Progenitor cell of endocrine pancreas (in vitro differentiated cells): ENCODE measurements around the gene ASB18. TPM values are rescaled to one million over a fixed set of nuclear protein-coding genes. Genes with fewer than 3 reads are reported as not detected.

Experiments
- DNase-seq: peaks from one replicate; pipeline ENCODE4 v3.0.0; 2021; ENCODE audit warnings: low spot score; ENCODE audit not compliant: unreplicated experiment
- H3K27ac Mint-ChIP-seq: 2 replicates; pipeline ENCODE4 v1.8.0; 2021; ENCODE audit warnings: mild to moderate bottlenecking, moderate library complexity, mixed read lengths
- H3K27me3 Mint-ChIP-seq: 2 replicates; pipeline ENCODE4 v1.8.0; 2021; ENCODE audit warnings: mixed read lengths
- H3K36me3 Mint-ChIP-seq: 2 replicates; pipeline ENCODE4 v1.8.0; 2022; ENCODE audit warnings: mixed read lengths; ENCODE audit not compliant: insufficient read depth
- H3K4me1 Mint-ChIP-seq: 2 replicates; pipeline ENCODE4 v1.8.0; 2021; ENCODE audit warnings: low read depth, mixed read lengths
- H3K4me3 Mint-ChIP-seq: 2 replicates; pipeline ENCODE4 v1.8.0; 2021; ENCODE audit warnings: low read depth, mild to moderate bottlenecking, moderate library complexity, mixed read lengths
- H3K9me3 Mint-ChIP-seq: 2 replicates; pipeline ENCODE4 v1.8.0; 2021; ENCODE audit warnings: low read depth, mixed read lengths
- CTCF ChIP-seq: fragments of 200-600 bp; sonication (generic); IDR thresholded peaks from one replicate; pipeline ENCODE4 v1.5.0; 2021; ENCODE audit warnings: antibody characterized with exemption, mild to moderate bottlenecking; ENCODE audit not compliant: unreplicated experiment
- long read RNA-seq: library from polyadenylated mRNA; unstranded; transcript quantifications from one replicate; pipeline ENCODE4 v2.0.0, GENCODE V29; 2020
- total RNA-seq: library from RNA; stranded (reverse); gene quantifications from 2 replicates; pipeline ENCODE4 v1.2.1, GENCODE V29; 2021

The ASB18 gene
- total RNA-seq = not detected in 2 replicates
- long read RNA-seq = 0 reads

GRCh38 chr2:236264256-236264655 is at the start of gene ASB18:
Gene ASB18 (minus strand): TSS chr2:236264406. CDS start chr2:236264345, 61 bp downstream.
- Mint-ChIP-seq H3K27ac (no peak within 1 kb of the TSS), H3K4me1 (no peaks in the 10 kb centered on the region), H3K9me3 (peaks cover 5% of the 10 kb centered on the region), H3K27me3 (peaks cover 34% of the 10 kb centered on the region), H3K36me3 (no peaks in the 10 kb centered on the region), H3K4me3 (no peak within 1 kb of the TSS)
- DNase-seq = no peak
- no peak for TF ChIP-seq CTCF

- Mint-ChIP-seq H3K27ac (no peak overlapping the region), H3K4me3 (no peak overlapping the region), H3K36me3 (peaks cover 10% of the 10 kb centered on the region), H3K9me3 (peaks cover 9% of the 10 kb centered on the region), H3K27me3 (peaks cover 3% of the 10 kb centered on the region), H3K4me1 (no peaks in the 10 kb centered on the region)
- no peak for TF ChIP-seq CTCF
- no peak for DNase-seq
Measured at GRCh38 chr2:236311286-236311685, 47.1 kb upstream of the ASB18 start.

GRCh38 chr2:236309669-236310029 is 45.4 kb upstream of the ASB18 start:
- TF ChIP-seq CTCF = peak; percentile 78
- Mint-ChIP-seq H3K4me1 (no peaks in the 10 kb centered on the region), H3K27me3 (peaks cover 3% of the 10 kb centered on the region), H3K27ac (no peak overlapping the region), H3K4me3 (no peak overlapping the region), H3K9me3 (peaks cover 9% of the 10 kb centered on the region), H3K36me3 (peaks cover 10% of the 10 kb centered on the region)
- peak; percentile 22 for DNase-seq

GRCh38 chr2:236308855-236309668 is 44.9 kb upstream of the ASB18 start:
- peaks cover 7% of the 10 kb centered on the region for H3K36me3 Mint-ChIP-seq
- peaks cover 3% of the 10 kb centered on the region for H3K27me3 Mint-ChIP-seq
- no peak for TF ChIP-seq CTCF
- no peak for DNase-seq
- H3K4me3 Mint-ChIP-seq = no peak overlapping the region
- H3K9me3 Mint-ChIP-seq = peaks cover 6% of the 10 kb centered on the region
- no peaks in the 10 kb centered on the region for H3K4me1 Mint-ChIP-seq
- H3K27ac Mint-ChIP-seq = no peak overlapping the region

GRCh38 chr2:236307641-236308040 is 43.4 kb upstream of the ASB18 start:
- no peaks in the 10 kb centered on the region for H3K4me1 Mint-ChIP-seq
- H3K4me3 Mint-ChIP-seq = no peak overlapping the region
- DNase-seq = no peak
- no peak overlapping the region for H3K27ac Mint-ChIP-seq
- H3K36me3 Mint-ChIP-seq = no peaks in the 10 kb centered on the region
- no peak for TF ChIP-seq CTCF
- H3K9me3 Mint-ChIP-seq = no peaks in the 10 kb centered on the region
- H3K27me3 Mint-ChIP-seq = peaks cover 3% of the 10 kb centered on the region
